Fibroblast of peridontal ligament (primary cell): ENCODE measurements around the gene TIMM8B.
"Not testable (repeated sequence)": the region's sequence is repeated elsewhere in the genome, so short reads cannot be mapped to it uniquely, and the experiment has no call there.

ENCODE experiments used
- DNase-seq: peaks from one replicate; pipeline ENCODE4 v3.0.0-alpha.2; 2010; ENCODE audit errors: extremely low read depth

Gene TIMM8B

GRCh38 chr11:112086422-112087191, at the start of gene TIMM8B, which contains the start of gene SDHD:
TIMM8B (minus strand) TSS chr11:112086756; CDS start chr11:112086723, 33 bp downstream.
SDHD (plus strand) TSS chr11:112086873; CDS start chr11:112086908, 35 bp downstream.
- DNase-seq: peak; percentile 97

- no peak for DNase-seq
Observed at GRCh38 chr11:112134473-112134872, 47.9 kb upstream of the TIMM8B start.

GRCh38 chr11:112132737-112133136, 46.2 kb upstream of the TIMM8B start:
- no peak for DNase-seq

GRCh38 chr11:112129656-112130055, 43.1 kb upstream of the TIMM8B start:
- DNase-seq: no peak

GRCh38 chr11:112128483-112129121, 42.0 kb upstream of the TIMM8B start:
- peak; percentile 49 for DNase-seq

DNA sequence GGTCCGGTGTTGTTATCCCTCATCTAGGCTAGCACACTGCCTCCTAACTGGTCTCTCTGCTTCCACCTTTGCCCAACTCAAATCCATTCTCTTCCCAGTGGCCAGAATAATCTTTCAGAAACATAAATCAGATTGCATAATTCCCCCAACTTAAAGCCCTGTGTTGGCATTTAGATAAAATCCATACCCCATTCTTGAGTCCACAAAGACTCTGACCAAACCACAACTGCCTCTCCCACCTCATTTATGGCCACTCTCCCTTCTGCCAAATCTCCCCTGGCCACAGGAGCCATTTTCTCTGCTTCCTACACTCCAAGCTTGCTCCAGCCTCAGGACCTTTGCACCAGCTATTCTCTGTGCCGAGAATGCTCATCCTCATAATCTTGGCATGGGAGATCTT, 40.5 kb upstream of the TIMM8B start:
- DNase-seq: no peak

DNA sequence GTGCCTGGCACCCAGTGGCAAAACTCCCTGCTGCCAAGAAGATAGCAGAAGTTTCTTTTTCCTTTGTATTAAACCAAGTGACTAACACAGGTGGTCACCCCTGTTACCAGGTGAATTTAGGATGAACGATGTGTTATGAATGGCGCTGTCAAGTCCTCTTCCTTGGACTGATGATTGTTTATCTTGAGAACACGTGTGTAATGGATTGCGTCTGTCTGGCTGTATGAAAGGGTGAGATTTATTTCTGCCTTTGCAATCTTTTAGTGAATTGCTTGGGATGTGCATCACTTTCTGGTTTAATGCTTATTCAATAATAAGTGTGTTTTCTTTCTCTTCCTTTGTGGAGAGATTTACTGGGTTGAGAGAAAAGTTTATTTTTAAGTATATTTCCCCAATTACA, 36.6 kb upstream of the TIMM8B start:
- no peak for DNase-seq

DNA sequence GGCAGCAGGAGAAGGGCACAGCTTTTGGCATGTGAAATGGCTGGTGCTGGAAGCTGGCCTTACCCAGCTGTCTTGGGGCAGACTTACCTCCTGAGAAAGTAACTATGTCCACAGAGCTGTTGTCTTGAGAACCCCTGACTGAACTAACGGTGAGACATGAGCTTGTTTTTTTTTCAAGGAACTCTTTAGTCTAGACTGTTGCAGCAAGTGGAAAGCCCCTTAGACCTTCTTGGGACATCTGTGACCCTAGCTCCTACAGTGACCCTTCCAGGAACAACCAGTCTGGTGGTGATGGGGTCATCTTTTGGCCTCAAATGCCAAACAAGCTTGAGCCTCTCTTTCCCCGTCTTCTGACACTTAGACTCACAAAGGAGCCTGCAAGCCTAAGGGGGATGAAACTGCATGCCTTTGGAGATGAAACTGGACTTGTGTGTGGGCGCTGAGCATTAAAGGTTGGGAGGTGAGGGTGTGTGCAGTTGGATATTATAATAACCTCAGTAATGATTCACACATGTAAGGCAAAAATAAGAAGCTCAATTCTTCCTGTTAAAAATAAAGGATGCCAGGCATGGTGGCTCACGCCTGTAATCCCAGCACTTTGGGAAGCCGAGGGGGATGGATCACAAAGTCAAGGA, 35.5 kb upstream of the TIMM8B start:
- DNase-seq: no peak

DNA sequence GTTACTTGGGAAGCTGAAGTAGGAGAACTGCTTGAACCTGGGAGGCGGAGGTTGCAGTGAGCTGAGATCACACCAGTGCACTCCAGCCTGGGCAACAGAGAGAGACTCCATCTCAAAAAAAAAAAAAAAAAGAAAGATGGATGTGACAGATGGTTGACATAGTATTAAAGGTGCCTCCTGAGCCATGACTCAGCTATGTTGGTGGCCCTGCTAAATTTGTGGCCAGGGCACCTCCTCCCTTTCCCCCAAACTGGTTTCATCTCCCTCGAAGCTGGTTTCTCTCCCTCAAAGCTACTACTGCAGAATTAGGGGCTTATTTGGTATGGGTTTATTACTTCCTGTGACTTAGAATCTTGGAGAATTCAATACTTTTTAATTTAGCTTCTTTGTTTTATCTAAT, 31.6 kb upstream of the TIMM8B start:
- DNase-seq: no peak

DNA sequence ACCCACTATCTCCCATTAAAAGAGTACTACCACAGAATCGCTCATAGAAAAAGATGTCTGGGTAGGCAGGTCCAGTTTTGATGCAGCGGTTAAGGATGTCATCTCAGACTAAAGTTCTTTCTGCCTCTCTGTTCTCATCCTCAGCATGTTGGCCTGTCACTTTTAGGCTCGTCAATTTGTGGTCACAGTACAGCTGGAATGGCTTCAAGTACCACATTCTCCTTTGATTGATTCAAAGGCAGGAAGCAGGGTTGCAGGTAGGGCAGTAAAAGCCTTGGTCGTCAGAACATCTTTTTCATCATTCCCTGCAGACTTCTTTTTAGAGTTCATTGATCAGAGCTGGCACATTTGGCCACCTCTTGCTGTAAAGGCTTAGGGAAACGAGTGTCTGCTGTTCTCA, 28.8 kb upstream of the TIMM8B start:
- DNase-seq: no peak

- DNase-seq: no peak
Observed at GRCh38 chr11:112114460-112114859, 27.9 kb upstream of the TIMM8B start.

GRCh38 chr11:112113539-112114457, 27.2 kb upstream of the TIMM8B start:
- peak; percentile 74 for DNase-seq

- no peak for DNase-seq
Observed at GRCh38 chr11:112106070-112106469, 19.5 kb upstream of the TIMM8B start.

DNA sequence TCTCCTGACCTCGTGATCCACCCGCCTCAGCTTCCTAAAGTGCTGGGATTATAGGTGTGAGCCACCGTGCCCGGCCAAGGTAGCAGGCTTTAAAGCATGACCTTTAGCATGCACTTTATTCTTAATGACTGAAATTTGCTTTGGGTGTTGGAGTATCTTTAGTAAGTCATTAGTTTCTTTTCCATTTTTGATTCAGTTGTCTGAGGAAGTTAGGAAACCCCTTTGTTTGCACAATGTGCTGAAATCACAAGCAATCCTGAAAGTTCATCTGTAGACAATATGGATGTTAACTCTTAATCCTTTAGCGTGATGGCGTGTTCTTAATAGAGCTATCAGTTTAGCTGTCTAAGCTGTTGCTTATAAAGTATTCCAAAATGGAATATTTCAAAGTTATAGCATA, 16.9 kb upstream of the TIMM8B start:
- DNase-seq: no peak

DNA sequence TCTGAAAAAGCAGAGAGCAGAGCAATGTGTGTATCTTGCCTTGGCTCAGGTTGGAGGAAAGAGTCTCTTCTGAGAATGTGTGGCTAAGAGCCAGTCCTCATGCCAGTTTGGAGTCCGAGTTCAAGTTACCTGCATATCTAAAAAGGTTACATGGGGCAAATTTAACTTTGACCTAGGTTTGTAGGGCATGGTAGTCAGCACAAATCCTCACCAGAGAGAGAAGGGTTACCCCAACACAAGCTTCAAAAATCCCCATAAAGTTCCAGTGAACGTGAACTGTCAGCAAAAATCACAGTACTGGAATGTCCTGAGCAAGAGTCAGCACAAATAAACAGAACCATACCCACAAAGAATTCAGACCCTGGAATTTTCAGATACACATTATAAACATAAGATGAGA, 13.9 kb upstream of the TIMM8B start:
- DNase-seq: peak; percentile 65

DNA sequence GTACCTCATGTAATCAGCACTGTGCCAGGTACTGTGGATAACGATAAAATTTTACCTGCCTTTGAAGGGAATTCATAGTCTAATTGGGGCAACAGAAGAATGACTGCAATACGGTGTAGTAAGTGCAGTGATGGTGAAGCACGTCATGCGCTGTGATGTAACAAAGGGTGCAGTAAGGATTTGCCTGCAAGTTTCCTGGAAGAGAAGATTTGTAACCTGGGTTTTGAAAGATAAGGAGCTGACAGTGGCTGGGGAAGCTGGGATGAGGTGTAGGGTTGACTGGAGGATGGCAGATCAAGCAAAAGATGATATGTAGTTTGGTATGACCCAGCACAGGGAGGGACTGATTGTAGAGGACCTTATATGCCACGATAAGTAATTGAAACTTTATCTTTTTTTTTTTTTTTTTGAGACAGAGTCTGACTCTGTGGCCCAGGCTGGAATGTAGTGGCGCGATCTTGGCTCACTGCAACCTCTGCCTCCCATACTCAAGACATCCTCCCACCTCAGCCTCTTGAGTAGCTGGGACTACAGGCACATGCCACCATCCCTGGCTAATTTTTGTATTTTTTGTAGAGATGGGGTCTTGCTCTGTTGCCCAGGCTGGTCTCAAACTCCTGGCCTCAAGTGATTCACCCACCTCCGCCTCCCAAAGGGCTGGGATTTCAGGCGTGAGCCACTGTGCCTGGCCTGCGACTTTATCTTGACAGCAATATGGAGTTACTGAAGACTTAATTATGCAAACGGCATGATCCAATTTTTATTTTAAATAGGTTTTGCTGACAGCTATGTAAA, 11.4 kb upstream of the TIMM8B start:
- DNase-seq: no peak

GRCh38 chr11:112096194-112096593, 9.6 kb upstream of the TIMM8B start:
- DNase-seq: peak; percentile 3

DNA sequence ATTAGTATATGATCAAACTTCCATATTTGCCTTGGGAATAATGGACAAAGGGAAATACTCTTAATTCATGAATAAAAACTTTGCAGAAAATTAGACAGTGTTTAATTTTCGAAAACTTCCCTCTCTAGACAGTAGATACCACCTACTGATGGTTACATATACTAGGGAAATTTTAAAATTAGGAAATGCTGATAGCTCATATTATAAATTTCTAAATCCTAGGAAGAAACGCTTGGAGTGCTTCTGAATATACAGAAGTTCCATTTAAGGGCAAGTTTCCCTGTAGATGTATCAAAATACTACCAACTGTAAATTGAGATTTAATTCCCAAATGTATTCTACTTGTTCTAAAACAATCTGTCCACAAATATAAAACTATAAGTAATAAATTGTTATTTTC, 8.7 kb upstream of the TIMM8B start:
- not testable (repeated sequence) for DNase-seq

GRCh38 chr11:112087212-112087611, 656 bp upstream of the TIMM8B start:
- peak; percentile 5 for DNase-seq

DNA sequence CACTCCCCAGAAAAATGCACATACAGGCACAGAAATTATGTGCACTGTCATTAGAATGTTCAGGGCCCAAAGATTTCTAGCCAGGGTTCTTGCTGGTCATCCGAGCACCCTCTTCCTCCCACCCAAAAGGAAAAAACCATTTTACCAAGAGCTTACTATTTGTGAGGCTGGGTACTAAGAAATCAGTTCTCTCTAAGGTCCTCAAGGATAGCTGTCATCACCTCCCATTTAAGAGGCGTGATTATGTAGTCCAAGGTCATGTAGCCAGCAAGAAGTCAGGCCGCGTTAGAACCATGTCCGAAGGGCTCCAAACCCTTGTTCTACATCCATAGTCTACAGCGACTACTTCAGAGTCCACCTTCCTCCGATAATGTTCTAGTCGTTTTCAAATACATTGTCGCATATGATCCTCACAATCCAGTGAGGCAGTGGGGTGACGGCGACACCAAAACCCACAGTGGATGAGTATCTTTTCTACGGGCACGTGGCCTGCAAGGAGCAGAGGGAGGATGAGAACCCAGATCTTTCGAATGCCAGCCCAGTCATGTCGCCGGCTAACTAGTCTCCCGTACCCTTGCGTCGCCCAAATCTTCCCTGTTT, 634 bp downstream of the TIMM8B start:
- DNase-seq: peak; percentile 30
